SK-MEL-5 (cell line): Measurements from ENCODE around the gene GRIK5. TPM values are rescaled to one million over a fixed set of nuclear protein-coding genes. Genes with fewer than 3 reads are reported as not detected.
A peak's percentile ranks its signal among the peaks of the same experiment; 100 is the strongest.
"Not testable (repeated sequence)": the region's sequence is repeated elsewhere in the genome, so short reads cannot be mapped to it uniquely, and the experiment has no call there.

ENCODE experiments used
- DNase-seq: peaks from one replicate; pipeline ENCODE4 v3.0.0-alpha.2; 2016; ENCODE audit warnings: low read depth, low spot score
- in situ Hi-C: cut with HindIII; loops from 2 replicates; pipeline ENCODE4 v1.10.0; 2016; ENCODE audit warnings: low sequenced_read_pairs, high pct_unique_total_duplicates, low pct_unique_long_range_greater_than_20kb
- polyA plus RNA-seq, 2 experiments: library from polyadenylated mRNA; depleted of rRNA; stranded (reverse); fragments of >200 nt; gene quantifications; 2 replicates each; pipeline ENCODE4 v1.2.3, GENCODE V29; 2015
- total RNA-seq: library from RNA; depleted of rRNA; stranded (reverse); fragments of >200 nt; shearing (Covaris generic); gene quantifications from 2 replicates; pipeline ENCODE4 v1.2.3, GENCODE V29; 2014; rRNA removed

GRIK5 gene, protein sequence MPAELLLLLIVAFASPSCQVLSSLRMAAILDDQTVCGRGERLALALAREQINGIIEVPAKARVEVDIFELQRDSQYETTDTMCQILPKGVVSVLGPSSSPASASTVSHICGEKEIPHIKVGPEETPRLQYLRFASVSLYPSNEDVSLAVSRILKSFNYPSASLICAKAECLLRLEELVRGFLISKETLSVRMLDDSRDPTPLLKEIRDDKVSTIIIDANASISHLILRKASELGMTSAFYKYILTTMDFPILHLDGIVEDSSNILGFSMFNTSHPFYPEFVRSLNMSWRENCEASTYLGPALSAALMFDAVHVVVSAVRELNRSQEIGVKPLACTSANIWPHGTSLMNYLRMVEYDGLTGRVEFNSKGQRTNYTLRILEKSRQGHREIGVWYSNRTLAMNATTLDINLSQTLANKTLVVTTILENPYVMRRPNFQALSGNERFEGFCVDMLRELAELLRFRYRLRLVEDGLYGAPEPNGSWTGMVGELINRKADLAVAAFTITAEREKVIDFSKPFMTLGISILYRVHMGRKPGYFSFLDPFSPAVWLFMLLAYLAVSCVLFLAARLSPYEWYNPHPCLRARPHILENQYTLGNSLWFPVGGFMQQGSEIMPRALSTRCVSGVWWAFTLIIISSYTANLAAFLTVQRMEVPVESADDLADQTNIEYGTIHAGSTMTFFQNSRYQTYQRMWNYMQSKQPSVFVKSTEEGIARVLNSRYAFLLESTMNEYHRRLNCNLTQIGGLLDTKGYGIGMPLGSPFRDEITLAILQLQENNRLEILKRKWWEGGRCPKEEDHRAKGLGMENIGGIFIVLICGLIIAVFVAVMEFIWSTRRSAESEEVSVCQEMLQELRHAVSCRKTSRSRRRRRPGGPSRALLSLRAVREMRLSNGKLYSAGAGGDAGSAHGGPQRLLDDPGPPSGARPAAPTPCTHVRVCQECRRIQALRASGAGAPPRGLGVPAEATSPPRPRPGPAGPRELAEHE
- total RNA-seq: not detected in 2 replicates
- polyA plus RNA-seq (2015; cell fraction: cytosol; rRNA removed): 0.21 and 0.90 TPM in 2 replicates
- 1.2 TPM in 2 replicates for polyA plus RNA-seq (2015; cell fraction: nucleus; rRNA removed)

DNA sequence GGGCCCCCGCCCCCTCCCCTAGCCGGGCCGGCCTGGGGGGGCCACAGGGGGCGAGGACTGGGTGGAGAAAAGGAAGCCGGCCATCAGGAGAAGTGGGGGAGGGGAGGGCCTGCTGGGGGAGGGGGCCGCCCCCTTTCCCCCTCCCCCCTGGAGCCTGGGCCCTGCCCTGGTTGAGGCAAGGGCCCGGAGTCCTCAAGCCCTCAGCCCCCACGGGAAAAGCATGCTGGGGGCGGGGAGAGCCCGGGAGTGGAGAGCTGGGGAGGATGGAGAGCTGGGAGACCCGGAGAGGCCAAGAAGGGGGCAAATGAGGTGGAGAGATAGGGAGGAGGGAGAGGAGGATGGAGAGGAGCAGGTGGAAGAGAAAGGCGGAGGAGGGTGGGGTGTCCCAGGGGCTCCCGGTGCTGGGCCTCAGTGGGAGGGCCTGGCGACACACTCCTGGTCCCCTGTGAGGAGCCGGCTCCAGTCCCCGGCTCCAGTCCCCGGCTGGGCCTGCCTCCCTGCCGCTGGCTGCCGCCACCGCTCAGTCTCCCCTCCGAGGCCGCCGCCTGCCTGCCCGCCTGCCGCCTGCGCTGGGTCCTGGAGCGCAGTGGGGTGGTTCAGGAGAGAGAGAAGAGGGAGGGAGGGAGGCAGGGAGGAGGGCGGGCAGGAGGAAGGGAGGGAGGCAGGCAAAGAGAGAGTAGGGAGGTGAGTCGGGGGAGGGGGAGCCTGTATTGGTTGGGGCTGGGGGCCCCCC is at the start of gene GRIK5:
GRIK5 (minus strand) TSS at position 588 of the 733 bp plus-strand sequence. CDS start 4,436 bp downstream, outside the sequence.
- no peak for DNase-seq
- in situ Hi-C loops: no loop called here

DNA sequence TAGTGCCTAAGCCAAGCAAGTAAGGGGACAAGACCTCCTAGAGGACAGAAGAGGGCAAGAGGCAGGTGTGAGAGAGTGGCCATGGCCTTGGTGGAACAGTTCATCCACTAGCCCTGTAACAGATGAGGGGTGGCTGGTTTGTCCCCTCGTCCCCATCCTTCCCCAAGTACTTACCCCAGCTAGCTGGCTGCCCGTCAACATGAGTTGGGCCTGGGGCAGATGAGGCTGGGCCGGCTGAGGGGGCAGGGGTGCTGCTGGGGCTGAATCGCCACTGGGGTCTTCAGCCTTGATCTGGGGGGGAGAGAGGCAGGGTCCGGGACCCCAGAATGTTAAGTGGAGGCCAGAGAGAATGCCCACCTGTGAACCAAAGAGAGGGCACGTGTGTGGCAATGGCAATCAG is 47.1 kb upstream of the GRIK5 start:
- in situ Hi-C loops: no loop called here
- DNase-seq: no peak

DNA sequence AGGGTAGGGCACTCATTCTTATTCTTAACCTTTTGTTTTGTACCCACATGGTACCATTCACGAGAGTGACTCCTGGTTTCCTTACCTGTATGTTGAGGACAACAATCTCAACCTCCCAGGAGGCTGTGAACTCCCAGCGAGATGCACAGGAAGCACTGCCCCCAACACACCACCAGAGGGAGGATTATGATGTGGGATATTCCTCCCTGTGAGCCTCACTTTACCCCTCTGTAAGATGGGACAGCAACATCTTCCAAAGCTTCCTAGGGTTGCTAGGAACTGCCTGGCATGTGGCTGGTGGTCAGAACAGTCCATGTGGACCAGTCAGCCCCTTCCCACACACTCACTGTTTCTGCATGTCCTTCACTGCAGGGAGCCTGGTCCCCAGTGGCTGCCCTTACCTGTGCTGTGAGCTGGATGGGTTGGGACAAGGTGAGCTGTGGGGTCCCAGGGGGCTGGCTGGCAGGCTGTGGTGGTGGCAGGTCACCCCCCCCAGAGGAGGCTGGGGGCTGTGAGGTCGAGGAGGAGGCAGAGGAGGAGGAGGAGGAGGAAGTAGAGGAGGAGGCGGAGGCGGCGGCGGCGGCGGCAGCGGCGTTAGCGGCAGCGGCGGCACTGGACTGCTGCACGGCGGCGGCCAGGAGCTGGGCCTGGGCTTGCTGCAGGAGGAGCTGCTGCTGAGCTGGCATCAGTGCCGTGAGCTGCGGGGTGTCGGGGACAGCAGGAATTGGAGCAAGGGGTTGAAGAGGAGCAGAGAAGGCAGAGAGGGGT is 46.5 kb upstream of the GRIK5 start:
- DNase-seq: no peak
- in situ Hi-C loops: no loop called here

DNA sequence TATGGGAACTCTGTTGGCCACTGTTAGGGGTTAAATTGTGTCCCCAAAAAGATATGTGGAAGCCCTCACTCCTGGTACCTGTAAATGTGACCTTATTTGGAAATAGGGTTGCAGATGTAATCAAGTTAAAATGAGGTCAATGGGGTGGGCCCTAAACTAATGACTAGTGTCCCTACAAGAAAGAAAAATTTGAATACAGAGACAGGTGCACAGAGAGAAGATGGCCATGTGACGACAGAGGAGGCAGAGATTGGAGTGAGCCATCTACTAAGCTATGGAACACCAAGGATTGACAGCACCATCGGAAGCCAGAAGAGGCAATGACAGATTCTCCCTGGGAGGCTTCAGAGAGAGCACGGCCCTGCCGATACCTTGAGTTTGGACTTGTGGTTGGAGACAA is 45.7 kb upstream of the GRIK5 start:
- no peak for DNase-seq
- in situ Hi-C loops: no loop called here

DNA sequence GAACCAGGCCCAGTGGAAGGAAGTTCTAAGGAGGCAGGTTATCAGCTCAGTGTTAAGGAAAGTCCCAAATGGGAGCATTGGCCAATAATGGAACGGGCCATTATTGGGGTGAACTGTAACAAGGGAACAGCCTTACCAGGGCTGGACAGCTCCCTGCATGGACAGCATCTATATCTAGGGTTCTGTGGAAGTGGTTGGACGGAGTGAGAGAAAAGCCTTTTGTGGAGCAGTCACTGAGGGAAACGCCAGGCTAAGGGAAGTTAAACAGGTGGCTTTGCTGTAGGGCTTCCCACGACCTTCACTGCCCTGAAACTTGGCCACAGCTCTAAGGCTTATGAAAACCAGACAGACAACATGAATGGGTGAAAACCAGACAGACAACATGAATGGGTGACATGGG is 45.2 kb upstream of the GRIK5 start:
- in situ Hi-C loops: no loop called here
- DNase-seq: no peak

DNA sequence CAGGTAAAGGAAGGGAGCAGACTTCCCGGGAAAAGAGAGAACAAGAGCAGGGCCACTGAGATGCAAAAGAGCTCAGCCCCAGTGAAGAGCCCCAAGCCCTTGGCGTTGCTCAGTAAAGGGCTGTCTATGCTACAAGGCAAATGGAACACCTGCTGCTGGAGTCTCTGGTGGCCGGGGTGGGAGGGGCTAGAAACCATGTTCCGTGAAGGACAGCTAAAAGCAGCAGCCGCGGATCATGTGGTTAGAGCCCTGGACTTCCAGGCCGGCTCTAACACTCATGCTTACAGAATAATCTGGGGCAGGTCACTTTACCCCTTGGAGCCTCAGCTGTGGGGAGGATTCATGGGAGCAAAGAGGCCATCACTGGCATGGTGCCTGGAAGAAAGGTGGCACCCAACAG is 44.4 kb upstream of the GRIK5 start:
- in situ Hi-C loops: no loop called here
- no peak for DNase-seq

DNA sequence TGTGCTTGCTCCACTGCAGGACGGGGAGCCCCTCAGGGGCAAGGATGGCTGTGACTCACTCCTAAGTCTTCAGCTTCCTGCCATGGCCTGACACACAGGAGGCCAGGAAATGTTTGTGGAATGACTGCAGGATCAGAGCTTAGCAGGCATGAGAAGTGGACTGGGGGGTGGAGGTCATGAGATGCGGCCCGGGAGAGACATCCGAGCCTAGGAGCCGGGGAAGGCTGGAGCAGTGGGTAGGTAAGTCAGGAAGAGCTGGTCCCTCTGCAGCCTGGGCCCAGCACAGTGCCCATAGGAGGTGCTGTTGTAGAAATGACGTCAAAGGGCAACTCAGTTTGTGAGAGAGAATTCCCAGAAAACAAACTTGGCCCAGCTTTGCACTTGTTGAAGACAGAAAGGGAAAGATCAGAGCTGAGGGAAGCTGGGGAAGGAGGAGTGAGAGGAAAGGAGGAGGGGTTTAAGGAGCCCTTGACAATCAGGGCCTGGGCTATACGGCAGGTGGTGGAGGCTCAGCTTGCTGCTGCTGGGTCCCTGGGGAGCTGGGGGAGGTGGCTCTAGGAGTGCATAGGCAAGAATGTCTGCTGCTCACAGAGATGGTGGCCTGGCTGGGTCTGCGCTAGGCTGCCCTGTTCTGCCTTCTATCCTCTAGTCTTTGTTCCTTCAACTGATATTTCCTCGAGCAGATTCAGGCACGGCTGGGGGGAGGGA is 43.8 kb upstream of the GRIK5 start:
- in situ Hi-C loops: no loop called here
- DNase-seq: peak; percentile 70

DNA sequence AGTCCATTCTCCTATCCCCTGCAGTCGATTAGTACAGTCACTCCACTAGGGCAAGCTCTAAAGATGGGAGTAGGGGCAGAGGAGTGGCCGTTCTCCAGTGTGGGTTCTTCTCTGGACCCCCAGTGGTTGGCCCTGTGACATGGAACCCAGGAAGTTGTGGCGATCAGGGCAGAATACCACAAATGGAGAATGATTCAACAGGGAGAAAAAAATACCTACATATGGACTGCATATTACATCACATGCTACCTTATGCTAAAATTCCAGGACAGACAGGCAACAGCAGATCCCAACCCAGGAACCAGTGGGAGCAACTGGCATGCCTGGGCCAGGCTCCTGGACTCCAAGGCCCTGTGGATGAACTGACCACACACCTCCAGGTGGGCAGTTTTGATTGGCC is 41.8 kb upstream of the GRIK5 start:
- no peak for DNase-seq
- in situ Hi-C loops: no loop called here

DNA sequence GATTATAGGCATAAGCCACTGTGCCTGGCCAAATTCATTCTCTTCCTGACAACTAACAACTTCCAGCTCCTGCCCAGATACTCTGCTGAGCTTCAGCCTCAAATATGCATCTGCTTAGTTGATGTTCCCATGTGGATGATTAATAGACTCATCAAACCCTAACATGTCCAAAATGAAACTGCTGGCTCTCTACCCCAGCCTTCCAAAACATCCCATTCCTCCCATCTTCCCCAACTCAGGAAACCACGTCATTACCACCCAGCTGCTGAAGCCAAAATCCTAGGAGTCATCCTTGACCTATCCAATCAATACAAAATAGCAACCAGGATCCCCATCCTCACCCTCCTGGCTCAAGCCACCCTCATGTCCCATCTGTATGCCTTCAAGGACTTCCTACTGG is 41.4 kb upstream of the GRIK5 start:
- in situ Hi-C loops: no loop called here
- no peak for DNase-seq

DNA sequence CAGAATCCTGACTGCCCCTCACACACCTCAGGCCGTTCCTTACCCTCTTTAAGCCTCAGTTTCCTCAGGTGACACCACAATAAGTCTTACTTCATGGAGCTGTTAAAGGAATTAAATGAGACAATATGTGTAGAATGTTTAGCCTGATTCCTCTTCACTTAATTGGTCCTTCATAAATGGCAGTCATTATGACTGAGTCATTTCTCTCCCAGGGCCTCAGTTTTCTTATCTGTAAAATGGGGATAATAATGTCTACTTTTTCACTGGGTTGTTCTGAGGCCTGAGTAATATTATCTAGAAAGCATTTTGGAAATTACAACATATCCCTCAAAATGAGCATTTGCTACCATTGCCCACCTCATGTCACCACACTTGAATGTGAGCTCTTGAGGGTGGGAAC is 40.7 kb upstream of the GRIK5 start:
- in situ Hi-C loops: no loop called here

DNA sequence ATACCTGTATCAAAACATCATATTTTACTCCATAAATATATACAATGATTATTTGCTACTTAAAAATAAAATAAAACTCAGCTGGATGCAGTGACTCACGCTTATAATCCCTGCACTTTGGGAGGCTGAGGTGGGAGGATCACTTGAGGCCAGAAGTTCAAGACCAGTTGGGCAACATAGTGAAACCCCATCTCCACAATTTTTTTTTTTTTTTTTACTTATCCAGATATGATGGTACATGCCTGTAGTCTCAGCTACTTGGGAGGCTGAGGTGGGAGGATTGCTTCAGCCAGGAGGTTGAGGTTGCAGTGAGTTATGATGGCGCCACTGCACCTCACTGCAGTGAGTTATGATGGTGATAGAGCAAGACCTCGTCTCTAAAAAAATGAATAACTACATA is 39.9 kb upstream of the GRIK5 start:
- no peak for DNase-seq
- in situ Hi-C loops: no loop called here

More for the DNA sequence above, 40.7 kb upstream of the GRIK5 start:
- DNase-seq: no peak

DNA sequence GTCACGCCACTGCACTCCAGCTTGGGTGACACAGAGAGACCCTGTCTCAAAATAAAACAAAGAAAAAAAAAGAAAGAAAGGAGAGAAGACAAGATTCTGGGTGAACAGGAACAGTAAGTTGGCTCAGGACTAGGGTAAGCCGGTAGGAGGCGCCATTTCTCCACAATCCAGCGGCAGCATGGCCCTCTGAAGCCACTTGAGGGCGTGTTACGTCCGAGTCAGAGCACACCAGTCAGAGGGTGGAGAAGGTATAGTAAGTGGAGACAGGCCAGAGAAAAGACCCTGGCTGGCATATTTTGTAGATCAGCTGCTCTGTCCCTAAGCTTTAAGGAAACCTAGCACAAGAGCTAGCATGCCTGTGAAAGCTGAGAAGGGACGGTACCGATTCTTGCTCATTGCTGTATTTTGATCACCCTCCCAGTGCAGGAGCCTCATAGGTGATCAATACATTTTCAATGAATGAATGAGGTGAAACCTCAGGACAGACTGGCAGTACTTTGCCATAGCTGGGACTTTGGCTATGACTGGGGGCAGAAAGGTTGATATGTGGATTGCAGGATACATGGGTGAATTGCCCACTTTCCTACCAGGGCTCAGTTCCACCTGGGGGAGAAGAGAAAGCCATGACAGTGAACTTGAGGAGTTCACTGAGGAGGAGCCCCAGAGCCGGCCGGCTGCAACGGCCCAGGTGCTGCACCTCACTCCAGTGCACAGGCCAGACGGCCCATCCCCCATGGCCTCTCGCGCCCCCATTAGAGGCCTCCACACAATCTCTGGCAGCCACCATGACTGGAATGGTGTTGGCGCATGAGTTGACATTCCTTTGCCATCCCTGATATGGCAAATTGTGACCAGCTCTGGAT is 38.8 kb upstream of the GRIK5 start:
- in situ Hi-C loops: no loop called here
- DNase-seq: peak; percentile 88

DNA sequence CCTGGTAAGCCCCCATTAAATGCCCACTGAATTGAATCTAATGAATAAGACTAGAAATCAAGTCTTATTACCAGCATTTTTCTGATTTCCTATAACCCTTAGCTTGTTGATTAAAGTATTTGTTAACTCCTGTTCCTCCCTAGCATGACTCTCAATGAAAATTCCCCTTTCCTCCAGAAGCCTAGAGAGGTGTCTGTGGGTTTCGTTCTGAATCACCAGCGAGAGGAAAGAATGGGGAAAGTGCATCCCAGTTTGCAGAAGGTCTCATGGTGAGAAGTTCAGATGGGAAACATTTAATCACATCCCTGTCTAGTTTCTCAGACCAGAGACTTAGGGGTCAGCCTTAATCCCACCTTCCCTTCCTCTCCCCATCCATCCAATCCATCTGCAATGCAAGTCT is 35.4 kb upstream of the GRIK5 start:
- DNase-seq: no peak
- in situ Hi-C loops: no loop called here

DNA sequence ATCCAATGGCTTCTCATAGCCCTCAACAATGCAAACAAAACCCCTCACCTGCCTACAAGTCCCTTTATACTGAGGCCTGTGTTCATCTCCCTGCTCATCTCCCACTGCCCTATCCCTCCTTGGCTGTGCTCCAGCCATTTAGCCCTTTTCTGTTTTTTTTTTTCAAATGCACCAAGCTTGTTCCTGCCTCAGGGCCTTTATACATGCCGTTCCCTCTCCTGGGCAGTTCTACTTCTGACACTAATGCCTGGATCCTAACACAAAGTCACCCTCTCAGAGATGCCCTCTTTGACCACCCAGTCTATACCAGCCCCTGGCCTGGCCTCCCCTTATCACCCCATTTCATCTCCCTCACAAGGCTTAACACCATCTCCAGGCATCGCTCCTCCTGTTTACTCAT is 32.9 kb upstream of the GRIK5 start:
- in situ Hi-C loops: no loop called here
- DNase-seq: no peak

DNA sequence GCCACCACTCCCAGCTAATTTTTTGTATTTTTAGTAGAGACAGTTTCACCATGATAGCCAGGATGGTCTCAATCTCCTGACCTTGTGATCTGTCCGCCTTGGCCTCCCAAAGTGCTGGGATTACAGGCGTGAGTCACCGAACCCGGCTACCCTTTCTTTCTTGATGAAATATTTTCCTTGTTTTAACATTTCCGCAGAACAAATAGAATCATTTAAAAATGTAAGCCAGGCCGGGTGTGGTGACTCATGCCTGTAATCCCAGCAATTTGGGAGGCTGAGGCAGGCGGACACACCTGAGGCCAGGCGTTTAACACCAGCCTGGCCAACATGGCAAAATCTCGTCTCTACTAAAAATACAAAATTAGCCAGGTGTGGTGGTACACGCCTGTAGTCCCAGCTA is 30.2 kb upstream of the GRIK5 start:
- DNase-seq, in situ Hi-C loops: not testable (repeated sequence)
